Mesenchymal stem cell (in vitro differentiated cells and primary cell): ENCODE results near the gene RNF44.

ENCODE experiments used
- DNase-seq: peaks from one replicate; pipeline ENCODE4 v3.0.0-alpha.2; 2013
- H2AFZ ChIP-seq: one replicate; pipeline ENCODE4 v1.6.1; 2013; ENCODE audit warnings: low read depth, mild to moderate bottlenecking, control low read depth, inconsistent platforms, low read length, moderate library complexity
- H2AK5ac ChIP-seq: 2 replicates; pipeline ENCODE4 v1.6.1; 2013; ENCODE audit warnings: low read length, moderate library complexity, mild to moderate bottlenecking, inconsistent platforms; ENCODE audit not compliant: severe bottlenecking
- H2BK120ac ChIP-seq: one replicate; pipeline ENCODE4 v1.6.1; 2013; ENCODE audit warnings: low read depth, mild to moderate bottlenecking, inconsistent platforms, low read length, moderate library complexity
- H2BK12ac ChIP-seq, 2 experiments: one replicate each; pipeline ENCODE4 v1.6.1; 2013; ENCODE audit warnings: inconsistent platforms in 2 of 2, low read length in 2 of 2, mild to moderate bottlenecking in 2 of 2, moderate library complexity in 2 of 2, control low read depth in 1 of 2
- H2BK15ac ChIP-seq: one replicate; pipeline ENCODE4 v1.6.1; 2013; ENCODE audit warnings: mild to moderate bottlenecking, low read depth, inconsistent platforms; ENCODE audit not compliant: poor library complexity, severe bottlenecking
- H2BK5ac ChIP-seq: 2 replicates; pipeline ENCODE4 v1.6.1; 2013; ENCODE audit warnings: low read depth, mild to moderate bottlenecking, low read length, control low read depth, inconsistent platforms; ENCODE audit not compliant: poor library complexity, severe bottlenecking
- H3K14ac ChIP-seq, 2 experiments: one replicate each; pipeline ENCODE4 v1.6.1; 2013; ENCODE audit warnings: inconsistent platforms in 2 of 2, low read length in 2 of 2, control low read depth in 1 of 2, mild to moderate bottlenecking in 1 of 2, moderate library complexity in 1 of 2
- H3K18ac ChIP-seq, 2 experiments: one replicate each; pipeline ENCODE4 v1.6.1; 2013; ENCODE audit warnings: inconsistent platforms in 2 of 2, low read length in 2 of 2, control low read depth in 1 of 2, low read depth in 1 of 2, mild to moderate bottlenecking in 1 of 2
- H3K23ac ChIP-seq, 2 experiments: one replicate each; pipeline ENCODE4 v1.6.1; 2013; ENCODE audit warnings: inconsistent platforms in 2 of 2, low read length in 2 of 2, mild to moderate bottlenecking in 2 of 2, moderate library complexity in 2 of 2, control low read depth in 1 of 2
- H3K27ac ChIP-seq: 2 replicates; pipeline ENCODE4 v1.5.1; 2013; ENCODE audit warnings: mild to moderate bottlenecking, moderate library complexity, low read length, control low read depth, inconsistent platforms; ENCODE audit not compliant: poor library complexity, severe bottlenecking
- H3K27me3 ChIP-seq, 2 experiments: 2 replicates each; pipeline versions ENCODE4 v1.6.1 to v1.7.0; 2013; ENCODE audit warnings: low read length in 2 of 2, mild to moderate bottlenecking in 2 of 2, moderate library complexity in 2 of 2, control low read depth in 1 of 2, inconsistent platforms in 1 of 2; ENCODE audit not compliant: control insufficient read depth in 1 of 2, insufficient read depth in 1 of 2
- H3K36me3 ChIP-seq, 2 experiments: 2 replicates each; pipeline versions ENCODE4 v1.6.1 to v1.7.0; 2013; ENCODE audit warnings: low read length in 2 of 2, control low read depth in 1 of 2, inconsistent platforms in 1 of 2, low read depth in 1 of 2, mild to moderate bottlenecking in 1 of 2; ENCODE audit not compliant: insufficient read depth in 2 of 2, control insufficient read depth in 1 of 2
- H3K4ac ChIP-seq, 2 experiments: one replicate each; pipeline ENCODE4 v1.6.1; 2013; ENCODE audit warnings: inconsistent platforms in 2 of 2, low read length in 2 of 2, mild to moderate bottlenecking in 2 of 2, moderate library complexity in 2 of 2, control low read depth in 1 of 2, low read depth in 1 of 2
- H3K4me1 ChIP-seq: 2 replicates; pipeline ENCODE4 v1.6.1; 2013; ENCODE audit warnings: low read depth, low read length, control low read depth; ENCODE audit not compliant: control insufficient read depth, insufficient read depth
- H3K4me2 ChIP-seq: 2 replicates; pipeline ENCODE4 v1.6.1; 2013; ENCODE audit warnings: low read length, mild to moderate bottlenecking, inconsistent platforms; ENCODE audit not compliant: poor library complexity, severe bottlenecking
- H3K4me3 ChIP-seq, 2 experiments: 2 replicates each; pipeline versions ENCODE4 v1.5.1 to v1.7.0; 2013; ENCODE audit warnings: low read length in 2 of 2, mild to moderate bottlenecking in 2 of 2, control low read depth in 1 of 2, low read depth in 1 of 2; ENCODE audit not compliant: insufficient read depth in 1 of 2
- H3K79me1 ChIP-seq: replicated peaks from 2 replicates; pipeline ENCODE4 v1.6.1; 2013; ENCODE audit warnings: mild to moderate bottlenecking, control low read depth, low read length, inconsistent platforms; ENCODE audit not compliant: poor library complexity, severe bottlenecking
- H3K9ac ChIP-seq: 2 replicates; pipeline ENCODE4 v1.7.0; 2013; ENCODE audit warnings: mild to moderate bottlenecking, low read length, moderate library complexity
- H3K9me3 ChIP-seq: 2 replicates; pipeline ENCODE4 v1.7.0; 2013; ENCODE audit warnings: mild to moderate bottlenecking, low read length; ENCODE audit not compliant: control insufficient read depth
- H4K8ac ChIP-seq: one replicate; pipeline ENCODE4 v1.6.1; 2013; ENCODE audit warnings: inconsistent platforms, mild to moderate bottlenecking, low read length, moderate library complexity
- H4K91ac ChIP-seq: one replicate; pipeline ENCODE4 v1.6.1; 2013; ENCODE audit warnings: mild to moderate bottlenecking, low read length, inconsistent platforms
- WGBS: methylation state at CpG from one replicate; pipeline ENCODE4 v1.1.7; 2013; ENCODE audit warnings: mixed read lengths; 5-methylcytosine and 5-hydroxymethylcytosine counted together

RNF44 gene

GRCh38 chr5:176538230-176538988 is 1.2 kb upstream of the RNF44 start:
- Histone ChIP-seq H3K18ac (no peak overlapping the region), H3K4me1 (peaks cover 44% of the 10 kb centered on the region), H3K27ac (peak overlapping the region; percentile 57), H2BK120ac (no peak overlapping the region), H3K9ac (peak overlapping the region; percentile 81), H3K36me3 (peaks cover 0 to 11% of the 10 kb centered on the region in 2 experiments), H3K4me3 (peak overlapping the region; percentile 24 to 97), H3K79me1 (peaks cover 6% of the 10 kb centered on the region), H3K27me3 (no peaks in the 10 kb centered on the region), H2AK5ac (no peak overlapping the region), H2AFZ (no peak overlapping the region), H3K23ac (no peak overlapping the region), H3K9me3 (no peaks in the 10 kb centered on the region), H4K91ac (no peak overlapping the region), H2BK12ac (no peak overlapping the region), H2BK5ac (no peak overlapping the region), H3K4ac (no peak overlapping the region), H3K4me2 (peak overlapping the region; percentile 74), H2BK15ac (no peak overlapping the region), H4K8ac (no peak overlapping the region), H3K14ac (no peak overlapping the region)
- no peak for DNase-seq
- WGBS: 27% methylated on average over 9 of the region's 13 CpGs

GRCh38 chr5:176537554-176538229 is 490 bp upstream of the RNF44 start:
- WGBS: under 1% methylated on average over 41 of the region's 43 CpGs
- Histone ChIP-seq H2AFZ (peak overlapping the region; percentile 92), H3K18ac (peak overlapping the region; percentile 71 to 98), H3K27me3 (no peaks in the 10 kb centered on the region), H3K14ac (peak overlapping the region in 1 of 2 experiments; percentile 93), H3K79me1 (peaks cover 6% of the 10 kb centered on the region), H3K4me2 (peak overlapping the region; percentile 74), H4K91ac (peak overlapping the region; percentile 23), H2BK120ac (peak overlapping the region; percentile 65), H3K9me3 (no peaks in the 10 kb centered on the region), H3K4me1 (peaks cover 49% of the 10 kb centered on the region), H3K4ac (peak overlapping the region; percentile 62 to 99), H2BK12ac (peak overlapping the region in 1 of 2 experiments; percentile 88), H2BK15ac (peak overlapping the region; percentile 30), H3K23ac (no peak overlapping the region), H3K27ac (peak overlapping the region; percentile 94), H3K4me3 (peak overlapping the region; percentile 84 to 97), H4K8ac (peak overlapping the region; percentile 86), H2AK5ac (no peak overlapping the region), H3K36me3 (peaks cover 0 to 15% of the 10 kb centered on the region in 2 experiments), H3K9ac (peak overlapping the region; percentile 99), H2BK5ac (peak overlapping the region; percentile 92)
- DNase-seq: peak; percentile 100

- Histone ChIP-seq H3K4me2 (peak overlapping the region; percentile 87), H2BK120ac (peak overlapping the region; percentile 90), H2BK12ac (no peak overlapping the region), H3K4ac (peak overlapping the region; percentile 35 to 70), H4K8ac (peak overlapping the region; percentile 51), H2BK15ac (peak overlapping the region; percentile 60), H2AK5ac (peak overlapping the region; percentile 76), H3K79me1 (peaks cover 7% of the 10 kb centered on the region), H3K27me3 (no peaks in the 10 kb centered on the region), H3K18ac (peak overlapping the region; percentile 54 to 68), H4K91ac (peak overlapping the region; percentile 93), H2AFZ (no peak overlapping the region), H3K4me1 (peaks cover 46% of the 10 kb centered on the region), H3K27ac (peak overlapping the region; percentile 95), H3K14ac (peak overlapping the region; percentile 5 to 37), H3K4me3 (peak overlapping the region; percentile 76 to 97), H2BK5ac (peak overlapping the region; percentile 95), H3K9ac (peak overlapping the region; percentile 99), H3K36me3 (peaks cover 6 to 27% of the 10 kb centered on the region in 2 experiments), H3K23ac (peak overlapping the region in 1 of 2 experiments; percentile 53), H3K9me3 (no peaks in the 10 kb centered on the region)
- under 1% methylated on average over 32 of the region's 43 CpGs for WGBS
- DNase-seq: peak; percentile 80
Measured at GRCh38 chr5:176536132-176536901, 885 bp downstream of the RNF44 start.
